Testis (tissue), 2 donors: Measurements from ENCODE around the gene PARP3.
"Not testable (repeated sequence)": the region's sequence is repeated elsewhere in the genome, so short reads cannot be mapped to it uniquely, and the experiment has no call there.

Experiments used
- CTCF ChIP-seq, 3 experiments: fragments of 450-650 bp in 2 of 3; fragments of 200-600 bp in 1 of 3; sonication (generic) in 1 of 3; IDR thresholded peaks; one replicate each; pipeline ENCODE4 v1.5.1; 2016 to 2019; ENCODE audit warnings: antibody characterized with exemption in 3 of 3, mild to moderate bottlenecking in 2 of 3, moderate library complexity in 1 of 3
- POLR2A ChIP-seq: fragments of 450-650 bp; IDR thresholded peaks from one replicate; pipeline ENCODE4 v1.6.1; 2017; ENCODE audit warnings: antibody characterized with exemption, mild to moderate bottlenecking, moderate library complexity

- TF ChIP-seq CTCF (IDR thresholded peaks at IDR 0.05); POLR2A: not testable (repeated sequence)
Observed at GRCh38 chr3:51993657-51994056, 51.5 kb downstream of the PARP3 start.
